Subcutaneous adipose tissue (tissue), 4 donors: ENCODE measurements around the gene SCYGR7. TPM values are rescaled to one million over a fixed set of nuclear protein-coding genes. Genes with fewer than 3 reads are reported as not detected.

ENCODE experiments used
- total RNA-seq, 4 donors: library from RNA; depleted of rRNA; stranded (reverse); fragments of >200 nt; gene quantifications; one replicate each; pipeline ENCODE4 v1.1.0, GENCODE V29; 2016
- TF ChIP-seq, protein P1 (sequence below): fragments of 450-650 bp; IDR thresholded peaks from one replicate; pipeline ENCODE4 v1.5.1; 2016; ENCODE audit warnings: low read depth, mild to moderate bottlenecking, control low read depth, antibody characterized with exemption, moderate library complexity

SCYGR7 gene
- not detected for total RNA-seq

- TF ChIP-seq, protein P1, sequence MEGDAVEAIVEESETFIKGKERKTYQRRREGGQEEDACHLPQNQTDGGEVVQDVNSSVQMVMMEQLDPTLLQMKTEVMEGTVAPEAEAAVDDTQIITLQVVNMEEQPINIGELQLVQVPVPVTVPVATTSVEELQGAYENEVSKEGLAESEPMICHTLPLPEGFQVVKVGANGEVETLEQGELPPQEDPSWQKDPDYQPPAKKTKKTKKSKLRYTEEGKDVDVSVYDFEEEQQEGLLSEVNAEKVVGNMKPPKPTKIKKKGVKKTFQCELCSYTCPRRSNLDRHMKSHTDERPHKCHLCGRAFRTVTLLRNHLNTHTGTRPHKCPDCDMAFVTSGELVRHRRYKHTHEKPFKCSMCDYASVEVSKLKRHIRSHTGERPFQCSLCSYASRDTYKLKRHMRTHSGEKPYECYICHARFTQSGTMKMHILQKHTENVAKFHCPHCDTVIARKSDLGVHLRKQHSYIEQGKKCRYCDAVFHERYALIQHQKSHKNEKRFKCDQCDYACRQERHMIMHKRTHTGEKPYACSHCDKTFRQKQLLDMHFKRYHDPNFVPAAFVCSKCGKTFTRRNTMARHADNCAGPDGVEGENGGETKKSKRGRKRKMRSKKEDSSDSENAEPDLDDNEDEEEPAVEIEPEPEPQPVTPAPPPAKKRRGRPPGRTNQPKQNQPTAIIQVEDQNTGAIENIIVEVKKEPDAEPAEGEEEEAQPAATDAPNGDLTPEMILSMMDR = no peak
Measured at GRCh38 chr2:227728035-227728434, at the start of gene SCYGR7. TSS of gene SCYGR7 (plus strand) at chr2:227728335. CDS start at chr2:227728335, 0 bp downstream.

DNA sequence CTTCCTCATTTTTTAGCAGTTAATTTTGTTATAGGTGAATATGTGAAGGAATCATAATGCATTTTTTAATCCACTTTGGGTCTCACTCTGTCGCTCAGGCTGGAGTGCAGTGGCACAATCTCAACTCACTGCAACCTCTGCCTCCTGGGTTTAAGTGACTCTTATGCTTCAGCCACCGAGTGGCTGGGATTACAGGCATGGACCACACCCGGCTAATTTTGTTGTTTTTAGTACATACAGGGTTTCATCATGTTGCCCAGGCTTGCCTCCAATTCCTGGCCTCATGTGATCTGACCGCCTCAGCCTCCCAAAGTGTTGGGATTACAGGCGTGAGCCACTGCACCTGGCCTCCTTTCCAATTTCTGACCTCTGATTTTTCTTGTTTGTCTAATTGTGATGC is 43.9 kb upstream of the SCYGR7 start:
- TF ChIP-seq, protein P1 = no peak

GRCh38 chr2:227687189-227687588 is 40.9 kb upstream of the SCYGR7 start:
- TF ChIP-seq, protein P1 = no peak

GRCh38 chr2:227696990-227697679 is 31.0 kb upstream of the SCYGR7 start:
- TF ChIP-seq, protein P1 = no peak

- TF ChIP-seq, protein P1 = no peak
Measured at GRCh38 chr2:227701556-227701955, 26.6 kb upstream of the SCYGR7 start.

GRCh38 chr2:227703280-227703732 is 24.8 kb upstream of the SCYGR7 start:
- TF ChIP-seq, protein P1 = no peak

DNA sequence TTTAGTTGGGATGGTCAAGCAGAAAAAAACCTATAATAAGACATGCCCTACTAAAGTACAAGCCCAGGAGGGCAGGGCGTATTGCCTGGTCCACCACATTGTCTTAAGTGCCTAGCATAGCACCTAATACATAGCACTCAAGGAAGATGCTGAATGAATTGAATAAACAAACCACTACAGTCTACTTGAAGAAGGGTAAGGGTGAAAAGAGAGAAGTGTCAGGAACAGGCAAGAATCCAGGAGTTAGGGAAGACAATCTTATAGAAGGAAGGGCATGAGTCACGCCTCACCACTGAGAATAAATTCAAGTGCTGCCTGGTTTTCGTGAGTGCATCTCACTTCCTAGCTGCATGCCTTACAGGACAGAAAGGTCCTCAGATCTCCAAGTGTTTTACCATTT is 24.2 kb upstream of the SCYGR7 start:
- TF ChIP-seq, protein P1 = no peak
